ENCODE data around the gene OR12D3.
"Not testable (repeated sequence)": the region's sequence is repeated elsewhere in the genome, so short reads cannot be mapped to it uniquely, and the experiment has no call there.

The OR12D3 gene

GRCh38 chr6:29355603-29356002 lies 19.5 kb downstream of the OR12D3 start:
- no peaks in the 10 kb centered on the region for H3K27me3 ChIP-seq
- H3K4me1 ChIP-seq: no peaks in the 10 kb centered on the region
- intact Hi-C loops (cut with DNase I; ENCODE audit: low total_unique reads): no loop called here
- no peaks in the 10 kb centered on the region for H3K9me3 ChIP-seq
- no peak for TF ChIP-seq CTCF (IDR thresholded peaks at IDR 0.05)
- H3K27ac ChIP-seq: no peak overlapping the region
- no peak overlapping the region for H3K4me3 ChIP-seq
- H3K36me3 ChIP-seq: no peaks in the 10 kb centered on the region
- DNase-seq: no peak

GRCh38 chr6:29354980-29355379 lies 20.1 kb downstream of the OR12D3 start:
- H3K4me1 ChIP-seq: no peaks in the 10 kb centered on the region
- no peak for TF ChIP-seq CTCF (IDR thresholded peaks at IDR 0.05)
- H3K9me3 ChIP-seq: no peaks in the 10 kb centered on the region
- intact Hi-C loops (cut with DNase I; ENCODE audit: low total_unique reads): no loop called here
- DNase-seq: no peak
- no peaks in the 10 kb centered on the region for H3K36me3 ChIP-seq
- H3K27ac ChIP-seq: no peak overlapping the region
- H3K4me3 ChIP-seq: no peak overlapping the region
- H3K27me3 ChIP-seq: no peaks in the 10 kb centered on the region

GRCh38 chr6:29349348-29349747 lies 25.7 kb downstream of the OR12D3 start:
- H3K36me3 ChIP-seq: not testable (repeated sequence)

GRCh38 chr6:29345380-29345779 lies 29.7 kb downstream of the OR12D3 start:
- Histone ChIP-seq H3K4me1 (no peaks in the 10 kb centered on the region), H3K36me3 (no peaks in the 10 kb centered on the region), H3K27me3 (no peaks in the 10 kb centered on the region), H3K4me3 (no peak overlapping the region), H3K27ac (no peak overlapping the region), H3K9me3 (no peaks in the 10 kb centered on the region)
- TF ChIP-seq CTCF (IDR thresholded peaks at IDR 0.05): no peak
- no peak for DNase-seq
- intact Hi-C loops (cut with DNase I; ENCODE audit: low total_unique reads): no loop called here

More at GRCh38 chr6:29349348-29349747, 25.7 kb downstream of the OR12D3 start:
- H3K27me3 ChIP-seq; H3K4me3 ChIP-seq; H3K9me3 ChIP-seq; intact Hi-C loops (cut with DNase I; ENCODE audit: low total_unique reads); H3K4me1 ChIP-seq; DNase-seq; H3K27ac ChIP-seq: not testable (repeated sequence)

- Histone ChIP-seq H3K36me3 (no peaks in the 10 kb centered on the region), H3K4me3 (no peak overlapping the region), H3K9me3 (no peaks in the 10 kb centered on the region), H3K27ac (no peak overlapping the region), H3K4me1 (no peaks in the 10 kb centered on the region), H3K27me3 (no peaks in the 10 kb centered on the region)
- intact Hi-C loops (cut with DNase I; ENCODE audit: low total_unique reads): no loop called here
- no peak for DNase-seq
- TF ChIP-seq CTCF (IDR thresholded peaks at IDR 0.05): no peak
These were observed 38.8 kb downstream of the OR12D3 start for GRCh38 chr6:29336269-29336668.

GRCh38 chr6:29332676-29333075 lies 42.4 kb downstream of the OR12D3 start:
- TF ChIP-seq CTCF (IDR thresholded peaks at IDR 0.05): no peak
- DNase-seq: no peak
- Histone ChIP-seq H3K4me1 (no peaks in the 10 kb centered on the region), H3K4me3 (no peak overlapping the region), H3K36me3 (no peaks in the 10 kb centered on the region), H3K9me3 (no peaks in the 10 kb centered on the region), H3K27me3 (no peaks in the 10 kb centered on the region), H3K27ac (no peak overlapping the region)
- intact Hi-C loops (cut with DNase I; ENCODE audit: low total_unique reads): no loop called here

All from tibial artery (tissue), 4 donors.